Gastroesophageal sphincter (tissue), 3 donors: ENCODE data around the gene GID4.

Experiments used
- EP300 ChIP-seq: sonication (generic); formaldehyde crosslinking; IDR thresholded peaks from one replicate; pipeline ENCODE4 v1.6.1; 2017; ENCODE audit warnings: antibody characterized with exemption, mild to moderate bottlenecking
- POLR2A ChIP-seq, 2 donors: fragments of 450-650 bp; IDR thresholded peaks; one replicate each; pipeline ENCODE4 v1.6.1; 2017; ENCODE audit warnings: antibody characterized with exemption in 2 of 2, mild to moderate bottlenecking in 2 of 2, moderate library complexity in 1 of 2
- TF ChIP-seq, protein P1 (sequence below), 4 experiments: fragments of 200-600 bp in 2 of 4; fragments of 450-650 bp in 2 of 4; sonication (generic) in 1 of 4; IDR thresholded peaks; one replicate each; pipeline ENCODE4 v1.5.1; 2017 to 2019; ENCODE audit warnings: antibody characterized with exemption in 4 of 4, mild to moderate bottlenecking in 2 of 4, moderate library complexity in 2 of 4

- TF ChIP-seq POLR2A (IDR thresholded peaks at IDR 0.05), result no peak
- TF ChIP-seq, protein P1, sequence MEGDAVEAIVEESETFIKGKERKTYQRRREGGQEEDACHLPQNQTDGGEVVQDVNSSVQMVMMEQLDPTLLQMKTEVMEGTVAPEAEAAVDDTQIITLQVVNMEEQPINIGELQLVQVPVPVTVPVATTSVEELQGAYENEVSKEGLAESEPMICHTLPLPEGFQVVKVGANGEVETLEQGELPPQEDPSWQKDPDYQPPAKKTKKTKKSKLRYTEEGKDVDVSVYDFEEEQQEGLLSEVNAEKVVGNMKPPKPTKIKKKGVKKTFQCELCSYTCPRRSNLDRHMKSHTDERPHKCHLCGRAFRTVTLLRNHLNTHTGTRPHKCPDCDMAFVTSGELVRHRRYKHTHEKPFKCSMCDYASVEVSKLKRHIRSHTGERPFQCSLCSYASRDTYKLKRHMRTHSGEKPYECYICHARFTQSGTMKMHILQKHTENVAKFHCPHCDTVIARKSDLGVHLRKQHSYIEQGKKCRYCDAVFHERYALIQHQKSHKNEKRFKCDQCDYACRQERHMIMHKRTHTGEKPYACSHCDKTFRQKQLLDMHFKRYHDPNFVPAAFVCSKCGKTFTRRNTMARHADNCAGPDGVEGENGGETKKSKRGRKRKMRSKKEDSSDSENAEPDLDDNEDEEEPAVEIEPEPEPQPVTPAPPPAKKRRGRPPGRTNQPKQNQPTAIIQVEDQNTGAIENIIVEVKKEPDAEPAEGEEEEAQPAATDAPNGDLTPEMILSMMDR (IDR thresholded peaks at IDR 0.05), result no peak
- TF ChIP-seq EP300, result no peak
These were observed 68.8 kb downstream of the GID4 start for GRCh38 chr17:18107971-18108370.
